SU-DHL-6 (cell line): ENCODE data around the gene ALK.

Experiments
- H2AFZ ChIP-seq: fragments of 200-600 bp; sonication (generic); 2 replicates; pipeline ENCODE4 v1.6.1; 2014; ENCODE audit warnings: low read depth, mild to moderate bottlenecking, moderate library complexity, mixed read lengths, antibody characterized with exemption, low read length; ENCODE audit not compliant: severe bottlenecking
- H3F3A ChIP-seq: fragments of 200-600 bp; shearing (Covaris generic); 2 replicates; pipeline ENCODE4 v1.6.0; 2016; ENCODE audit warnings: antibody characterized with exemption, mild to moderate bottlenecking; ENCODE audit not compliant: insufficient read depth
- H3K27ac ChIP-seq: fragments of 200-600 bp; sonication (generic); 2 replicates; pipeline ENCODE4 v1.5.1; 2016; ENCODE audit warnings: low read depth, mild to moderate bottlenecking, low read length, moderate library complexity, mixed read lengths
- H3K27me3 ChIP-seq: fragments of 200-600 bp; sonication (generic), shearing (Covaris generic); 2 replicates; pipeline ENCODE4 v1.6.0; 2014; ENCODE audit warnings: mild to moderate bottlenecking, low read length
- H3K36me3 ChIP-seq: fragments of 200-600 bp; sonication (generic); 2 replicates; pipeline ENCODE4 v1.6.1; 2014; ENCODE audit warnings: mild to moderate bottlenecking, low read length, mixed read lengths
- H3K4me2 ChIP-seq: fragments of 300-600, 200-600 bp; shearing (Covaris generic), sonication (generic); 2 replicates; pipeline ENCODE4 v1.6.0; 2014; ENCODE audit warnings: low read length, low read depth, mild to moderate bottlenecking; ENCODE audit not compliant: poor library complexity, severe bottlenecking
- H3K4me3 ChIP-seq: fragments of 200-600 bp; sonication (generic); 2 replicates; pipeline ENCODE4 v1.5.1; 2014; ENCODE audit warnings: antibody characterized with exemption, low read length, mild to moderate bottlenecking, mixed read lengths; ENCODE audit not compliant: insufficient read depth, poor library complexity, severe bottlenecking
- H3K79me2 ChIP-seq: fragments of 200-600 bp; sonication (generic); 2 replicates; pipeline ENCODE4 v1.6.1; 2014; ENCODE audit warnings: mild to moderate bottlenecking, low read length, moderate library complexity; ENCODE audit not compliant: insufficient read depth
- H3K9ac ChIP-seq: fragments of 200-600 bp; sonication (generic); 2 replicates; pipeline ENCODE4 v1.7.0; 2014; ENCODE audit warnings: mild to moderate bottlenecking, low read length
- H3K9me2 ChIP-seq: fragments of 200-600 bp; sonication (generic); replicated peaks from 2 replicates; pipeline ENCODE4 v1.6.1; 2014; ENCODE audit warnings: low read length; ENCODE audit not compliant: insufficient read depth
- H3K9me3 ChIP-seq: fragments of 200-600 bp; sonication (generic); 2 replicates; pipeline ENCODE4 v1.6.1; 2014; ENCODE audit warnings: low read length, mixed read lengths; ENCODE audit not compliant: insufficient read depth
- H4K20me1 ChIP-seq: fragments of 200-600 bp; sonication (generic); 2 replicates; pipeline ENCODE4 v1.6.1; 2014; ENCODE audit warnings: low read depth, mild to moderate bottlenecking, antibody characterized with exemption, low read length, moderate library complexity, mixed read lengths
- CTCF ChIP-seq: fragments of 200-600 bp; sonication (generic); IDR thresholded peaks from one replicate; pipeline ENCODE4 v1.5.1; 2017; ENCODE audit warnings: antibody characterized with exemption, mild to moderate bottlenecking, low read length, moderate library complexity; ENCODE audit not compliant: insufficient read depth, poor library complexity, severe bottlenecking
- EZH2phosphoT487 ChIP-seq: fragments of 200-600 bp; sonication (generic), shearing (Covaris generic); conservative IDR thresholded peaks from 2 replicates; pipeline ENCODE4 v1.6.1; 2018; ENCODE audit warnings: mild to moderate bottlenecking, antibody characterized with exemption, low read length, moderate library complexity, mixed read lengths

ALK gene

GRCh38 chr2:29373870-29374269, 547.5 kb downstream of the ALK start:
- Histone ChIP-seq H3K4me3 (no peak overlapping the region), H2AFZ (no peak overlapping the region), H4K20me1 (no peaks in the 10 kb centered on the region), H3K27me3 (no peaks in the 10 kb centered on the region), H3K36me3 (no peaks in the 10 kb centered on the region), H3K4me2 (no peak overlapping the region), H3K9ac (no peak overlapping the region), H3K9me3 (no peaks in the 10 kb centered on the region), H3K9me2 (no peaks in the 10 kb centered on the region), H3K27ac (no peak overlapping the region), H3F3A (no peaks in the 10 kb centered on the region), H3K79me2 (no peaks in the 10 kb centered on the region)
- TF ChIP-seq CTCF = no peak
- no peak for TF ChIP-seq EZH2phosphoT487

GRCh38 chr2:29372185-29372584, 549.2 kb downstream of the ALK start:
- Histone ChIP-seq H3K9ac (no peak overlapping the region), H4K20me1 (no peaks in the 10 kb centered on the region), H3K9me3 (no peaks in the 10 kb centered on the region), H3K4me2 (no peak overlapping the region), H3K27me3 (no peaks in the 10 kb centered on the region), H2AFZ (no peak overlapping the region), H3K9me2 (no peaks in the 10 kb centered on the region), H3K79me2 (no peaks in the 10 kb centered on the region), H3K4me3 (no peak overlapping the region), H3K27ac (no peak overlapping the region), H3K36me3 (no peaks in the 10 kb centered on the region), H3F3A (no peaks in the 10 kb centered on the region)
- TF ChIP-seq CTCF (no peak), EZH2phosphoT487 (no peak)

GRCh38 chr2:29370581-29371125, 550.7 kb downstream of the ALK start:
- H3K9ac ChIP-seq = no peak overlapping the region
- no peaks in the 10 kb centered on the region for H3F3A ChIP-seq
- H3K4me2 ChIP-seq = no peak overlapping the region
- H3K9me2 ChIP-seq = no peaks in the 10 kb centered on the region
- no peaks in the 10 kb centered on the region for H3K36me3 ChIP-seq
- H4K20me1 ChIP-seq = no peaks in the 10 kb centered on the region
- H3K79me2 ChIP-seq = no peaks in the 10 kb centered on the region
- H2AFZ ChIP-seq = no peak overlapping the region
- no peak overlapping the region for H3K4me3 ChIP-seq
- no peaks in the 10 kb centered on the region for H3K27me3 ChIP-seq
- H3K9me3 ChIP-seq = no peaks in the 10 kb centered on the region
- TF ChIP-seq EZH2phosphoT487 (no peak), CTCF (no peak)
- H3K27ac ChIP-seq = no peak overlapping the region
